Esophagus squamous epithelium (tissue), 5 donors: ENCODE data around the gene CNNM2. TPM values are rescaled to one million over a fixed set of nuclear protein-coding genes. Genes with fewer than 3 reads are reported as not detected.

ENCODE experiments used
- DNase-seq: peaks from one replicate; lab custom pipeline; 2025; lab: John Stamatoyannopoulos, UW
- H3K27ac ChIP-seq, 4 donors: fragments of 200-600 bp; sonication (generic); one replicate each; pipeline ENCODE4 v1.5.1; 2016 to 2019; ENCODE audit warnings: mild to moderate bottlenecking in 1 of 4
- H3K27me3 ChIP-seq, 4 donors: fragments of 200-600 bp; sonication (generic); 1 replicate in 3 of 4; 2 replicates in 1 of 4; pipeline versions ENCODE4 v1.5.1 to v1.6.0; 2017 to 2021; ENCODE audit warnings: antibody characterized with exemption in 1 of 4
- H3K36me3 ChIP-seq, 3 donors: fragments of 200-600 bp; sonication (generic); one replicate each; pipeline ENCODE4 v1.5.1; 2016 to 2019
- H3K4me1 ChIP-seq, 3 donors: fragments of 200-600 bp; sonication (generic); one replicate each; pipeline ENCODE4 v1.5.1; 2017 to 2019
- H3K4me3 ChIP-seq, 4 donors: fragments of 200-600 bp; sonication (generic); 1 replicate in 3 of 4; 2 replicates in 1 of 4; pipeline ENCODE4 v1.5.1; 2016 to 2019; ENCODE audit warnings: mild to moderate bottlenecking in 2 of 4, moderate library complexity in 1 of 4
- H3K9me3 ChIP-seq, 3 donors: fragments of 200-600 bp; sonication (generic); one replicate each; pipeline ENCODE4 v1.5.1; 2016 to 2019
- POLR2A ChIP-seq, 4 donors: fragments of 450-650 bp; IDR thresholded peaks; one replicate each; pipeline ENCODE4 v1.6.1; 2017; ENCODE audit warnings: antibody characterized with exemption in 4 of 4, mild to moderate bottlenecking in 4 of 4, moderate library complexity in 3 of 4
- WGBS, 2 donors: methylation state at CpG; one replicate each; pipeline ENCODE4 v1.1.5; 2018; 5-methylcytosine and 5-hydroxymethylcytosine counted together
- intact Hi-C: fragments of 100-400 bp; cut with DNase I; formaldehyde crosslinking; loops from one replicate; pipeline ENCODE4 v1.15.0; 2022
- total RNA-seq, 4 donors: library from RNA; depleted of rRNA; stranded (reverse); fragments of >200 nt; gene quantifications; one replicate each; pipeline ENCODE4 v1.1.0, GENCODE V29; 2016
- TF ChIP-seq, protein P1 (sequence below), 6 experiments: fragments of 450-650 bp in 4 of 6; fragments of 200-600 bp in 2 of 6; sonication (generic) in 2 of 6; IDR thresholded peaks; one replicate each; pipeline ENCODE4 v1.5.1; 2016 to 2019; ENCODE audit warnings: antibody characterized with exemption in 6 of 6, mild to moderate bottlenecking in 4 of 6, moderate library complexity in 4 of 6
- donor health status: DM: yes; HTN: yes; CAD: no.

CNNM2 gene
- total RNA-seq, 4 donors from 2014 or later = 2.2 to 3.6 (median 2.6) TPM

DNA sequence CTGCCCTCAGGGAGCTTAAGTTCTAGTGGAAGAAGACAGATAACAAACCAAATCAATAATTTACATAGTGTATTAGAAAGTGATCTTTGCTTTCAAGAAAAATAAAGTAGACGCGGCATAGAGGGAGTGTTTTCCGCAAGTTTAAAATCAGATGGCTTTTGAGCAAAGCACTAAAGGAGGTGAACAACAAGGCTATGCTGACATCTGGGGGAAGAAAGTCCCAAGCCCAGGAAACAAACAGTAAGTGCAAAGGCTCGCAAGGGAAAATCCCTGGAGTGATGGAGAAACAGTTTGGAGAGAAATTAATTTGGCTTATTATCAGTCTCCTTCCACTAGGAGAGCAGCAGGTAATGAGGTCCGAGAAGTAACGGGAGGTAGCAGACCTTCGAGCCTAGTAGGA is 1.9 kb upstream of the CNNM2 start:
- Histone ChIP-seq H3K4me1 (peaks cover 15 to 40% (median 18%) of the 10 kb centered on the region in 3 donors), H3K4me3 (no peak overlapping the region), H3K27me3 (peaks cover 0 to 6% (median 0%) of the 10 kb centered on the region in 4 donors), H3K9me3 (no peaks in the 10 kb centered on the region), H3K27ac (no peak overlapping the region), H3K36me3 (no peaks in the 10 kb centered on the region)
- DNase-seq = no peak
- no peak for TF ChIP-seq POLR2A (IDR thresholded peaks at IDR 0.05)
- TF ChIP-seq, protein P1, sequence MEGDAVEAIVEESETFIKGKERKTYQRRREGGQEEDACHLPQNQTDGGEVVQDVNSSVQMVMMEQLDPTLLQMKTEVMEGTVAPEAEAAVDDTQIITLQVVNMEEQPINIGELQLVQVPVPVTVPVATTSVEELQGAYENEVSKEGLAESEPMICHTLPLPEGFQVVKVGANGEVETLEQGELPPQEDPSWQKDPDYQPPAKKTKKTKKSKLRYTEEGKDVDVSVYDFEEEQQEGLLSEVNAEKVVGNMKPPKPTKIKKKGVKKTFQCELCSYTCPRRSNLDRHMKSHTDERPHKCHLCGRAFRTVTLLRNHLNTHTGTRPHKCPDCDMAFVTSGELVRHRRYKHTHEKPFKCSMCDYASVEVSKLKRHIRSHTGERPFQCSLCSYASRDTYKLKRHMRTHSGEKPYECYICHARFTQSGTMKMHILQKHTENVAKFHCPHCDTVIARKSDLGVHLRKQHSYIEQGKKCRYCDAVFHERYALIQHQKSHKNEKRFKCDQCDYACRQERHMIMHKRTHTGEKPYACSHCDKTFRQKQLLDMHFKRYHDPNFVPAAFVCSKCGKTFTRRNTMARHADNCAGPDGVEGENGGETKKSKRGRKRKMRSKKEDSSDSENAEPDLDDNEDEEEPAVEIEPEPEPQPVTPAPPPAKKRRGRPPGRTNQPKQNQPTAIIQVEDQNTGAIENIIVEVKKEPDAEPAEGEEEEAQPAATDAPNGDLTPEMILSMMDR (IDR thresholded peaks at IDR 0.05) = no peak
- intact Hi-C loops = loop anchor here (5.0 to 10.0 kb wide), 2 partner anchors 151 to 329 kb away; partner anchors contain the start of gene RPEL1
- 82 to 83% methylated on average over 7 of the region's 7 CpGs for WGBS, 2 donors

DNA sequence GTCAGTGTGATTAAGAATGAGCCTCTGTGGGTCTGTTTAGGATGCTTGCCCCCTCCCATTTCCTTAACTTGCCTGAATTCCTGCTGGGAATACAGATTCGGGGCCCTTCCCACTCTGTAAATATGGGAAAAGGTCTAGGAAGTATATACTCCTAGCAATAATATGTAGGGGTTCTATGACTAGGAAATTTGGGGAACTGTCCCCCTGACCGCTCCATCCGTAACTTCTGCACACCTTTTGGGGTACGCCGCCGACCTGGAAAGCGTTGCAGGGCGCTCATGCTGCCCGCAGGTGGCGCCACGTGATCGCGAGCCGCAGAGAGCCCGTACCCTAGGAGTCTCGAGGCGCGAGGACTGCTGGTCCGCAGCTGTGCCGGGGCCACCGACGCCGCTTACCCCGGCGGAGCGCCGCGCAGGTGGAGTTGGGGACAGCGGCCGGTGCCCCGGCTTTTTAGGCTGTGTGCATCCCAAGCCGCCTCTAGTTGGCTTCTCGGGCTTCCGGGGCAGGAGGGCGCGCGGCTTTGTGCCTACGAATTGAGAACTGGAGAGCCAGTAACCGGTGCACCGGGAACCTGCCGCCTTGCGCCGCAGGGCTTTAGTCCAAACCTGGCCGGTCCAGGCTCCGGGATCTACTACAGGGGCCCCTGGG is 656 bp upstream of the CNNM2 start:
- TF ChIP-seq, protein P1 (IDR thresholded peaks at IDR 0.05) = peak; percentile 93 to 99 (median 98)
- no peak for TF ChIP-seq POLR2A (IDR thresholded peaks at IDR 0.05)
- Histone ChIP-seq H3K27me3 (peaks cover 0 to 6% (median 0%) of the 10 kb centered on the region in 4 donors), H3K36me3 (no peaks in the 10 kb centered on the region), H3K4me1 (peaks cover 18 to 52% (median 20%) of the 10 kb centered on the region in 3 donors), H3K27ac (peak overlapping the region; percentile 70 to 95 (median 90)), H3K9me3 (no peaks in the 10 kb centered on the region), H3K4me3 (peak overlapping the region; percentile 76 to 99 (median 83))
- DNase-seq = peak; percentile 48
- WGBS, 2 donors = 0% methylated on average over 1 to 6 of the region's 45 CpGs
- intact Hi-C loops = loop anchor here (5.0 to 10.0 kb wide), 2 partner anchors 150 to 327 kb away; partner anchors contain the start of gene RPEL1

- no peak for DNase-seq
- intact Hi-C loops = loop anchor here (5.0 to 10.0 kb wide), 2 partner anchors 148 to 326 kb away; partner anchors contain the start of gene RPEL1
- H3K36me3 ChIP-seq = no peaks in the 10 kb centered on the region
- peaks cover 18 to 66% (median 20%) of the 10 kb centered on the region in 3 donors for H3K4me1 ChIP-seq
- H3K4me3 ChIP-seq = peak overlapping the region; percentile 76 to 99 (median 83)
- TF ChIP-seq POLR2A (IDR thresholded peaks at IDR 0.05) = no peak
- TF ChIP-seq, protein P1 (IDR thresholded peaks at IDR 0.05) = no peak
- H3K9me3 ChIP-seq = no peaks in the 10 kb centered on the region
- WGBS, 2 donors = 1% methylated on average over 14 of the region's 49 CpGs; no CpG with 5 or more reads in 1 of the 2 donors
- H3K27me3 ChIP-seq = peaks cover 0 to 6% (median 0%) of the 10 kb centered on the region in 4 donors
- peak overlapping the region; percentile 68 to 95 (median 90) for H3K27ac ChIP-seq
These were observed 737 bp downstream of the CNNM2 start for GRCh38 chr10:102918817-102919245.

- H3K27ac ChIP-seq = peak overlapping the region in 2 of 4 donors; percentile 86 to 95
- peaks cover 18 to 71% (median 20%) of the 10 kb centered on the region in 3 donors for H3K4me1 ChIP-seq
- TF ChIP-seq, protein P1 (IDR thresholded peaks at IDR 0.05) = no peak
- TF ChIP-seq POLR2A (IDR thresholded peaks at IDR 0.05) = no peak
- H3K36me3 ChIP-seq = no peaks in the 10 kb centered on the region
- 26 to 40% methylated on average over 15 to 31 of the region's 47 CpGs for WGBS, 2 donors
- peaks cover 0 to 6% (median 0%) of the 10 kb centered on the region in 4 donors for H3K27me3 ChIP-seq
- no peak for DNase-seq
- H3K9me3 ChIP-seq = no peaks in the 10 kb centered on the region
- intact Hi-C loops = loop anchor here (5.0 to 10.0 kb wide), 2 partner anchors 148 to 325 kb away; partner anchors contain the start of gene RPEL1
- H3K4me3 ChIP-seq = peak overlapping the region; percentile 76 to 99 (median 83)
These were observed 1.3 kb downstream of the CNNM2 start for GRCh38 chr10:102919246-102919959.
